Hematopoietic multipotent progenitor cell treated with erythropoietin and hydrocortisone succinate and interleukin-3 and kit ligand, for 15 days (in vitro differentiated cells): ENCODE measurements around the gene WDFY2.

ENCODE experiments used
- DNase-seq: peaks from one replicate; pipeline ENCODE4 v3.0.0-alpha.2; 2015; ENCODE audit warnings: low spot score

WDFY2 gene

DNA sequence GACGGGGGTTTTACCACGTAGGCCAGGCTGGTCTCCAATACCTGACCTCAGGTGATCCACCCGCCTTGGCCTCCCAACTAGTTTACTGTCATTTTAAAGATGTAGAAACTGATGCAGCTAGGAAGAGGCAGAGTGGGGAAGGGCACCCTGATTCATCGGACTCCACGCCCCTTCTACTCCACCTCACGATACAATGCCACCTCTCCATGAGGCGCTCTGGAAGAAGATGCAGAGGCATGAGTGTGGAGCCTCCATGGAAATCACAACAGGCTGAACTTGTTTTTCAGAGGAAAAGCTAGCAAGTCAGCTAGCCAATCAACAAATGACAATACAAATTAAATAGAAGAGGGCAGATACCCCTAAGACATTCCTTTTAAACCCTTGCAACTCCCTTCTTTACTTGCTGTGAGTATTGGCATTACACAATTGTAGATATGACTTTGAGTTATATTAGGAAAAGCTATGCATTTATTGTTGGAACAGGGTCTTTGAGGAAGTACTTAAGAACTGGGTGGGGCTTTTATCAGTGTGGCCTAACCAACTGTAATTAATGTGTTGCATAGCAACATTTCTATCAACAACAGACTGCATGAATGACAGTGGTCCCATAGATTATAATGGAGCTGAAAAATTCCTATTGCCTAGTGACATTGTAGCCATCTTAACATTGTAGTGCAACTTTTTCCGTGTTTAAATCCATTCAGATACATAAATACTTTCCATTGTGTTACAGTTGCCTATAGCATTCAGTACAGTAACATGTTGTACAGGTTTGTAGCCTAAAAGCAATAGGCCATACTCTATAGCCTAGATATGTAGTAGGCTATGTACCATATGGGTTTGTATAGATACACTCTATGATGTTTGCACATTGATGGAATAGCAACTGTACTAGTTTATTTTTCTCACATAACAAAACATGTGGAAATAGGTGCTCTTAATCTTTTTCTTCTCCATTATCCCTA lies 17.6 kb downstream of the WDFY2 start:
- no peak for DNase-seq

DNA sequence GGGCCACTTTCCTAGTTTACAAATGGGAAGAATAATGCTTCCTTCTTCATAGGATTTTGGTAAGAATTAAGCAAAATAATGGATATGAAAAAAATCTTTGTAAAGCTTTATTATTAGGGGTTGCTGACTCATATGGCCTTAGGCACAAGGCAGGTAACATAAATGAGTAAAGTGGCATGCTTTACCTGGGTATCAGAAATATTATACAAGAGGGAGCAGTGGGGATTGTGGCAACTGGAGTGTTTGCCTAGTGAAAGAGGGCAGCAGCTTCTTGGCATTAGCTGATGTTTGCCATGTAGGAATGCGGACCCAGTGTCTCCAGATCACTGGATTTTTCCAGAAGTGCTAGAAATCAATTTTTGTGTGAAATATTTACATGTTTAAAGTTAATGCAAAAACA lies 19.5 kb downstream of the WDFY2 start:
- no peak for DNase-seq

DNA sequence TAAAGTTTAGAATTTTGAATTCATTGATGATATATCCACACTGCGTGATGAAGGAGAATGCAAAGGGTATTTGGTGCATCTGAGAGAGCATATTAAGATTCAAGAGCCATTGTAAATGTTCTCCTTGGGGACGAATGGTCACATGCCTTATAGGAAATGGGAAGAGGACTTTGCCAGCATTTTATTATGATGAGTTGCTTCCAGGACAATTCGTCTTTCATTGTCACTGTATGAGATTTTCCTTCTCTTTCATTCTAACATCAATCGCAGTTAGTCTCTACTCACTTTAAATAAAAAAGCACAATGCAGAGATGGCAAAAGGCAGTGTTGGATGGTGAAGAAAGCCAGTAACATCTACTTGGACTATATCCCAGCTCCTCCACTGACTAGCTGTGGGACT lies 21.4 kb downstream of the WDFY2 start:
- no peak for DNase-seq

GRCh38 chr13:51607165-51607564 lies 22.9 kb downstream of the WDFY2 start:
- DNase-seq = no peak

- no peak for DNase-seq
Measured at GRCh38 chr13:51608857-51609406, 24.7 kb downstream of the WDFY2 start.

DNA sequence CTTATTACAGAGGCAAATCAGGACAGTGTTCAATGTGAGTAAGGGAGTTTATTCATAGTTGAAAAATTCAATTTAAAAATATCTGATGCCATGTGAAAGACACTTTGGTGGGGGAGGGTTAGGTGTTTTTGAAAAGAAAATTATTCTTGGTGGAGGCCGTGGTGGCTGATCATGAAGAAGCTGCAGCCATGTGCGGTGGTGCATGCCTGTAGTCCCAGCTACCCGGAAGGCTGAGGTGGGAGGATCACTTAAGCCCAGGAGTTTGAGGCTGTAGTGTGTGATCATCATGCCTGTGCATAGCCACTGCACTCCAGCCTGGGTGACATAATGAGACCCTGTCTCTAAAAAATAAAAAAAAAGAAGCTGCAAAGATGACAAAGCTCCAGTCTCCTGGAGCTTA lies 28.6 kb downstream of the WDFY2 start:
- no peak for DNase-seq

DNA sequence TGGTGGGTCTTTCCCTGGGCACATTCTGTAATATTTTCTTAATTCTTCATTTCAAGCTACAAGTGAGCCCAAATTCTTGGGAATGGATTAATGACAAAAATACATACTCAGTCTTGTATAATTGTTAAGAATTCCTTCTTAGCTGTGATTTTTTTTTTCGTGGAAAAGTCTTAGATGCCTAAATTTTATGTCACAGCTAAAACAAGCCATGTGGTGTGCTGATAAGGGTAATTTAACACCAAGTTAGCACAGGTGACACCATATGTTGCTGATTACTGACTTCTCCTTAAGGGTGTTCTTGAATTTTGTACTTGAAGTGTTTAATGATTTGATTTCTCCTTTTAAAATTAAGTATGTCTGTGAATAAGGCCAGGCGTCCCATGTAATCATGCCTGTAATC lies 29.3 kb downstream of the WDFY2 start:
- DNase-seq = no peak

DNA sequence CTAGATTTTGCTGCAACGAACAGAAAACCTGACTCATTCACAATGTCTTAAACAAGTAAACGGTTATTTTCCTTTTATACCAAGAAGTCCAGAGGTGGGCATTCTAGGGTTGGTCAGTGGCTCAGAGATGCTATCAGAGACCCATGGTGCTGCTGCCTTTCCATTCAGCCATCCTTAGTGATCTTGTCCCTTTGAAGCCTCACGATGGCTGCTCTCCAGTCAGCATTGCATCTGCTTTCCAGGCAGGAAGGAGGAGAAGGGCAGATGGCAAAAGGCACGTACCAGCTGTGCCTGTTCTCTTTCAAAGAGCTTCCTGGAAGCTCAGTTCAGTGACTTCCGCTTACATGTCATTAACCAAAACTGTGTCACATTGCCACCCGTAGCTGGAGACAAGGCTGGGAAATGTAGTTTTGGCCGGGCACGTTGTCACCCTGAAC lies 30.1 kb downstream of the WDFY2 start:
- no peak for DNase-seq

- no peak for DNase-seq
Measured at GRCh38 chr13:51618626-51619025, 34.4 kb downstream of the WDFY2 start.

- no peak for DNase-seq
Measured at GRCh38 chr13:51619614-51620013, 35.4 kb downstream of the WDFY2 start.

DNA sequence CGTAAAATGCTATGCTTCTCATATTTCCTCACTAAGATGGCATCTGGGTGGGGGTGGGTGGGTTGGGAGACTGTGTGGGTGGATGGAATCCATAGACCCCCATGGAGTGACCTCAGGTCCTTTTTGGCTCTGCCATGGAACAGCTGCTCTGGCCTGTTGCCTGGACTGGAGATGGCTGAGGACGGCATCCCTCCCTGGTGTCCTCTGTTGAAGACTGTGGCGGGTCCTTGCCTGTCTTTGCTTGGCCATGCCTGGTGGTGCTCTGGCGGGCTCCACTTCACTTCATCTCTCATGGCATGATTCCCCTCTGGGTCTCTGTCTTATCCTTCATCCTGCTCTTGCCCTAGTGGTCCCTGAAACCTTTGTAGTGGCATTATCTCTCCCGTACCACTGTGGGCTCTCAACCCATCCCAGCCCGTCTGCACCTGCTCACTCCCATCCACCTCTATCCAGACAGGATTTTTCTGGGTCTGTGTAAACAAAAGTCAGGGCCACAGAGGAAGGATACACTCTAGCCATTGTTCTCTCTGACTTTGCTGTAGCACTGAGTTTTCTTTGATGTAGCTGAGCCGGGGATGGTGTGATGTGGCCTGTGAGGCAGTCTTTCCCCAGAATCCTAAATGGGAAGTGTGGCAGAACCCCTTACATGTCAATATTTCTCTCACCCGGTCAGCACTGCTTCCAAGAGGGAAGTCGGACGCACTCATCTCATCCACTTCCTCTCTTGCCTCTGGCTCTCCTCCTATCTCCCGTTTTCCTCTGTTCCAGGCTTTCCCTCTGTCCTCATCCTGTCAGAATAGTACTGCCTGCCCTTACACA lies 36.1 kb downstream of the WDFY2 start:
- no peak for DNase-seq

DNA sequence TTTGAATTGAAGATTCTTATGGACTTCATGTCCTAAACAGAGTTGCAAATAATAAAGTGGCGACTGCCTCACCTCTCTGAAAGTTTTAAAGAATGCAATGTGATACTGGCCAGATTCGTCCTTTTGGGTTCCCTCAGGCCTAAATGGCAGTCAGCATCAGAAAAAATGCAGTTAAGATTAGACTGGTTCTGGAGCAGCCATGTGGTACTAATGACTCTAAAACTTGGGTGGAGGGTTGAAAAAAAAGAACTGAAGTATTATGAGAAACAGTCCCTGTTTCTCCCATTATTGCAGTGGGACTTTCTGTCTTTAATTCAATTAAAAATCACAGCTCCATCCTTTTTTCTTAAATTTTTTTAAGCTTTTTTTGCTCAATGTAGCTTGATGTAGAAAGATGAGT lies 37.3 kb downstream of the WDFY2 start:
- no peak for DNase-seq

DNA sequence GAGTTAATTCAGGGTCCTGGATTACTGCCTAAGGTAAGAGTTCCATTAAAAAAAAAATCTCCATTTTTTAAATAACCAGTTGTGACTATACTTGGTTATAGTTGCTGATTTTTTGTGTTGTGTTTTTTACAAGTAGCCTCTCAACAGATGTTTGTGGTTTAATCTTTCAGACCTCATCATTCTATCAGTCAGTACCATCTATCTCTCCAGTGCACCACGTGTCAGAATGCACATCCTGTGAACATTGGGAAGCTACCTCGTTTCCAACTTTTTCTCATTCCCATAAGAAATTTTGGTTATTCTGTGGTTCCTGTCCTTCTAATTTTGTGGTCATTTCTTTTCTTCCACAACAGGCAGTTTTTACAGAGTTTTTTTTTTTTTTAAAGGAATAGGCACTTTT lies 39.2 kb downstream of the WDFY2 start:
- no peak for DNase-seq

GRCh38 chr13:51624207-51624606 lies 39.9 kb downstream of the WDFY2 start:
- no peak for DNase-seq

GRCh38 chr13:51624695-51625345 lies 40.6 kb downstream of the WDFY2 start:
- no peak for DNase-seq

GRCh38 chr13:51625555-51626345 lies 41.5 kb downstream of the WDFY2 start:
- DNase-seq = no peak

DNA sequence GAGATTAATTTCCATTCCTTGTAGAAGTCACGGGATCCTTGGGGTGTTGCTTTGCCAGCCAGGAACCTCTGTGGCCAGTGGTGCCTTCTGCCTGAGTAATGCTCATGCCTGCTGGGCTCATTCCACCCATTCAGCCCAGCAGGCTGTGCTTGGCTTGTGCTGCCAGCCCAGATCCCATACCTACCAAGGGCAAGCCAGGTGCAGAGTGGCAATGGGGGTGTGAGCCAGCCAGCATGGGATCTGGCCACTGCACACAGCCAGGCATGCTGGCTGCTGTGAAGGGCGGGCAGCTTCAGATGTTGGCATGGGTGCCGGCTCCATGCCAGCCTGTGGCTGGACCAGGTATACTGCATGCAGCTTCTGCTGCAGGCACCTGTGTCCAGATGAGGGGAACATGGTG lies 42.5 kb downstream of the WDFY2 start:
- no peak for DNase-seq

- DNase-seq = no peak
Measured at GRCh38 chr13:51628059-51628852, 44.0 kb downstream of the WDFY2 start.

- DNase-seq = no peak
Measured at GRCh38 chr13:51629491-51630287, 45.4 kb downstream of the WDFY2 start.

GRCh38 chr13:51630288-51630615 lies 46.0 kb downstream of the WDFY2 start:
- DNase-seq = no peak
